GM18502 (cell line): ENCODE data around the gene DNAJC28.

Source experiments
- ATAC-seq: cut with Tn5 transposase; IDR thresholded peaks from one replicate; pipeline ENCODE4 v1.9.1; 2021; ENCODE audit warnings: mild to moderate bottlenecking; ENCODE audit not compliant: unreplicated experiment, poor library complexity

Gene DNAJC28

DNA sequence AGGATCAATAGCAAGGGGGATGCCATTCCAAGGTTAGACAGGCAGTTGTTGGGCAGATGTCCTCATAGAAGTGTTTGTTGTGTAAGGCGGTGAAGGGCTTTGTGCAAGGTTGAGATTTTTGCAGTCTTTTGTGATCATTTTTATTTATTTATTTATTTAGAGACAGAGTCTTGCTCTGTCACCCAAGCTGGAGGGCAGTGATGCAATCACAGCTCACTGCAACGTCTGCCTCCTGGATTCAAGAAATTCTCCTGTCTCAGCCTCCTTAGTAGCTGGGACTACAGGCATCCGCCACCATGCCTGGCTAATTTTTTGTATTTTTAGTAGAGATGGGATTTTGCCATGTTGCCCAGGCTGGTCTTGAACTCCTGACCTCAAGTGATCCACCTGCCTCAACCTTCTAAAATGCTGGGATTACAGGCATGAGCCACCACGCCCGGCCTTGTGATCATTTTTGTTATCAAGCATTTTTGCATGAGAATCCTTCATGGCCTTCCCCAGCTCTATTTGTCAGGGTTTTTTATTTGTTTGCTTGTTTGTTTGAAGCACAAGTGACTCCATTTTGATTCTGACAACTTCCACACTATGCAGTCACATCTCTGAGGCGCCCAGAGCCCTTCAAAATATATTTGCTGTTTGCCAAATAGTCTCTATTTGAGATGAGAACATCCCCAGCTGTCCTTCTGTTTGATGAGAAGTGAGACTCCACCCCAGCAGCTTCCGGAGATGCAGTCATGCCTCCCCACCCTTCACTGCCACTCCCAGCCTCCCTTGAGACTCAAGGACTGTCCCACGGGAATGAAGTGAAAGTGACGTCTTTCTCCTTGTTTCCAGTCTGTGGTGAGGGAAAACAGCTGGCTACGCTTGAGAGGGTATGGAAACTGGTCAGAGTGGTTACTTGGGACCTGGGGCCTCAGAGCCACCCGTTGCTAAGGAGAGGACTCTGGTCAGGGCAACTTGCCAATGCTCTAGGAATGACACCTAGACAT lies 49.7 kb downstream of the DNAJC28 start:
- ATAC-seq: peak; percentile 78
